ENCODE measurements around the gene STOX2.

DNA sequence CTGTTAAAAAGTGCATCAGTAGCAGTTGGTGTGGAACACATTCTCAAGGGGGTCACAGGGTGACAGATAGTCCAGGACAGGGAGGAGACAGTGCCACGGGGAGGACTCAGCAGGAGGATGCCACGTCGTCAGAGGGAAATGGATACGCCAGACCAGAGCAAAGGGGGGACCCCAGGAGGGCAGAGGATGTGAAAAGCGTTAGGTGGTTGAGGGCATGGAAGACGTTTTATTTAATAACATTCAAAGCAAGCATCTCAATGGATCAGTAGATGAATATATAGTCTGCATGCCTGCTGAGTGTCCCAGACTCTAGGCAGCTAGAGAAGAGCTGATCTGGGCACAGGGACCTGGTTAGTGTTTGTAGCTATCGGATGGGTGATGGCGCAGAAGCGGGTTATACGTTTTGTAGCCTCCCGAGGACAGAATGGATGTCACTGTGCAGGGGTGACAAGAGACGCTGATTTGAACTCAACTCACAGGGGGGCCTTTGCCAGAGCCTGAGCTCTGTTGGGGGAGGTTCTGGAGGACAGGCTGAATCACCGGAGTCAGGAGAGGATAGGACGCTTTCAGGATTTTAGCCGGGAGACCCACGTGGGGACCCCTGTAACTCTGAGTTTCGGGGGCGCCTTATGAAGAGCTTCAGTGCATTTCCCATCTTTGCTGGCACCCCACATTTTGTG lies 81.3 kb downstream of the STOX2 start:
- no peak for TF ChIP-seq EZH2 (IDR thresholded peaks at IDR 0.05; ENCODE audit: insufficient read depth, poor library complexity, severe bottlenecking)
- TF ChIP-seq EZH2phosphoT487 (IDR thresholded peaks at IDR 0.05; ENCODE audit: insufficient read depth, low read depth): no peak
